NCI-H1048 (cell line): ENCODE data around the gene SERGEF.
"Not testable (repeated sequence)": the region's sequence is repeated elsewhere in the genome, so short reads cannot be mapped to it uniquely, and the experiment has no call there.

Experiments
- DNase-seq: peaks from one replicate; lab custom pipeline; 2025; lab: John Stamatoyannopoulos, UW

SERGEF gene

DNA sequence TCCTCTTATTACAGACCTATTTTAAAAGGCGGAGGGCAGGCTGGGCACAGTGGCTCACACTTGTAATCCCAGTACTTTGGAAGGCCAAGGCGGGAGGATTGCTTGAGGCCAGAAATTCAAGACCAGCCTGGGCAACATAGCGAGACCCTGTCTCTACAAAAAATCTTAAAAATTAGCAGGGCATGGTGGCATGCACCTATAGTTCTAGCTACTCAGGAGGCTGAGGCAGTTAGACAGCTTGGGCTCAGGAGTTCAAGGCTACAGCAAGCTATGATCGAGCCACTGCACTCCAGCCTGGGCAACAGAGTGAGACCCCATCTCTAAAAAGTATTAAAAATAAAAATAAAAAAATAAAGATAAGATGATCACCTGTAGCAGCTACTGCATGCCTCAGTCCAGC, 12.7 kb downstream of the SERGEF start:
- not testable (repeated sequence) for DNase-seq

DNA sequence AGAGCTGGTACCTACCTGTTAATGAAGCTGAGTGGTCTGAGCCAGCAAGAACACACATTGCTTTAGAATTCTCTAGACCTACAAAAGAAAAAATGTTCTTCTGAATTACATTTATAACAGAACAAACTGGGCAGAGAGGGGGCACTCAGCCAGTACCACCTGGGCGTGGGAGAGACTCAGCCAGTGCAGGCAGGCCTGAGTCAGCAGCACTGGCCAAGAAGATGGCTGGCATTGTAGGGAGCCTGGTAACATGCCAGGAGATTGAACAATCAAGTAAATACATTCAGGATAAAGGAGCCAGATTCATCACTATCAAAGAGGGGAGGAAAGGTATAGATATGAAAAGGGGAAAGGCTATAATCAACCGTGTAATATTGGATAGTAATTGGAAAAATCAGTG, 19.9 kb downstream of the SERGEF start:
- no peak for DNase-seq

DNA sequence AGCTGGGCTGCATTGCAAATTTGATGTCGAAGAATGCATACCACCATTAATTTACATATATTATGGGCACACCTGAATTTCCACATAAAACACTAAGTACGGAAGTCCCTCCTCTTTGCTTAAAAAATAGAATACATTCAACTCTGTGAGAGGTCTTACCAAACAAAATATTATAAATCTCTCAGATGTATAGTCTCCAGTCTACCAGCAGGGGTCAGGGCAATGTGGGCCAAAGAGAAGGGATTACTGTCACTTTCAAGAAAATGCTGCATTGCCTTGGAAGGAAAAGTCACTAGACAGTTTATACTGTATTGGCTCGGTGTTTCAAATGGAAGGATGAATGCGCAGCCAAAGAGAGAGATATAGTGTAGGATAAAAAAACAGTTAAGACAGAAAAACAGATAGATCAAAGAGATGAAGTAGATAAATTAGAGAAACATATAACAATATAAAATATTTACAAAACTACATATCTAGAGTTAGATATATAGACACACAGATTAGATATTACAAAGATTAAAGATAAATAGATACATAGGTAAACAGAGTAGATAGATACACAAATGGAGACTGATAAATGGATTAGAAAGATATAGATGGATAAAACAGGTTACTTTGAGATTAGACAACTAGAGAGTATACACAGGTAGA, 20.9 kb downstream of the SERGEF start:
- peak; percentile 38 for DNase-seq

DNA sequence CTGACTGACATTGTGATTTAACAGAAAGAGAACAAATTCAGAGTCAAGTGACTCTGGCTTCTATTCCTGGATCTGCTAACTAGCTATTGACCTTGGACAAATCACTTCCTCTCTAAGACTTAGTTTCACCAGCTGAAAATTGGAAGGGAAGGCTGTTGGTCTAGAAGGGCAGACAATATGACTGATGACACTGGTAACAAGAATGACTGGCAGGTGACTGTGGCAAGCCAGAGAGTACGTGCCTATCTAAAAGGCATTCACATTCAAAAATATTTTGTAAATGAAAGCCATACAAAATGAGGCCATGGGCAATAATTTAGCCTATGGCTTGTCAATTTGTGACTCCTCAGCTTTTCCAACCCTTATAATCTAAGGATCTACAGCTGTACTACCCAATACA, 23.5 kb downstream of the SERGEF start:
- no peak for DNase-seq

DNA sequence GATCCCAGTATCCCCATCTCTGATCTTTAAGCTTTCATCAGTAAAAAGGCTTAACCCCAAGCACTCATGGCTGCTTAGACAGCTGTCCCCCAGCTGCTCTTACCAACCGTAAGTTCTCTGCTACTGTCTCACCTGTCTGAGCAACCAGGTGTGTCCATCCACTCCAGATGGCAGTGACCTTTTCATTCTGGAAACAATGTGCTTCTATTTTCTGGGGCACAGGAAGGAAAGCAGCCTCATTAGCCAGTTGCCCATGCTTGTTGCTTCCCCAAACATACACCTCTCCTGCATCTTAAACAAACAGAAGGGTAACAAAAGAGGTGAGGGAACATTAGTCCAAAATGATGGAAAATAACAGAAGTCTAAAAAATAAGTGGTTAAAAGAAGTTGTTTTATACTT, 24.4 kb downstream of the SERGEF start:
- no peak for DNase-seq

DNA sequence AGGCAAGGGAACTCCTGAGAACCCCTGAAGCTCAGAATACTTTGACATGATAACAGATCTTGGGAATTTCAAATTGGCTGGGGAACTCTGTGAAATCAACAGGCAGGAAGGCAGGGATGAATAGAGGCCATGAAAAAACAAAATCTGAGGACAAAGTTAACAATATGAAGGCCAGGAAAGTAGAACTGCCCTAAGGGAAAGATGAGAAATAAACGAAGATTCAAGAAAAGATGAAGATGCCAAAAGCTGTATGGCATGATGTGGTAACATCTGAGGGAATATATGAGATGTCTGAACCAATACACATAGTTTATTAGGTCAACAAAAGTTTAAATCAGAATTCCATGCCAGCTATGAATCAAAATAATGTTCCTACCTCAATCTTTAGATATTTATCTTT, 25.0 kb downstream of the SERGEF start:
- DNase-seq, result no peak

DNA sequence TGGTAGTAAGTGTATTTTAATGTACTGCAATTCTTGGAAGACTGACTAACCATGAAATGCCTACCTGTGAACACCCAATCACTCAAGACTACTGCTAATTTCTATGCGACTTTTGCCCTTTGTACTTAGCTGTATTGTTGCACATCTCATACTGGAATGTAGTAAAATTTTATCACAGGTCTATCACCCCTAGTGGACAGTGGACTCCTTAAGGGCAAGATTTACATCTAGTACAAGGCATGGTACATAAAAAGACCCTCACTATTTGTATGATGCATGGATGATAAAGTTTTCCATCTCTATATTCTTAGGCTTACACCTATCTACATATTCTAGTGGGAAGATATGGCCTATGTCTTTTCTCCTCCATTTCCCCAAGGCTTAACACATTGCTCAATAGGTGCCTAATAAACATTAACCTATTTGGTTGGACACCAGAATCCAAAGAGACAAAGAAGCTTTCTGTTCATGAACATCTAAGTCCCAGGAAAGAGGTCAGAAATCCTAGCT, 26.1 kb downstream of the SERGEF start:
- no peak for DNase-seq

DNA sequence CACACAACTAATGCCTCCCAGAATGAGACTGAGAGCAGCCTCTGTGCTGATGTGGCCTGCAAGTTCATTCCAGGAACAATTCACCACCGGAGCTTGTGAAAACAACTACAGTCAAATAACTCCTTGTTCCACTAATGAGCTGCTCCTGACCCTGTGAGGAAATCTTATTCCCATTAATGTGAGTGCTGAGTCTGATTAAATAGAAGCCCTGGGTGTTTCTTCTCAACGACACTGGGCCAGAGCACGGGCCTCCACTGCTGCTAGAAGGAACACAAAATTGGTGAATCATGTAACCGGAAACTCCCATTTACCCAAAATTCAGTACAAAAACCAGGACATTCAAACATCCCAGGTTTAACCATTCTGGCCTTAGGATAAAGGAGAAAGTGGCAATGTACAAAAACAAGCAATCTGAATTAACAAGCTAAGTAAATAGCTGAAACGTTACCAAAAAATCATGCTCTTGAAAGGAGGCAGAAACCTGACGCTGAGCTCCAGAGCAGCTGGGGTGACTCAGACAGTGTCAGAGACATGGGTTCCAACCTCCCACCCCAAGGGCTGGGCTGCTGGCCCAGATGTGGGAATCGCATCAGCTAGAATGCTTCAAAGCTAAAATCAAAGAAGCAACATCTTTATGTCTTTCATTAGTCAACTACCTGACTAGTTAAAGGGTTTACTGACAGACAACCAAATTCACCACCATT, 26.7 kb downstream of the SERGEF start:
- DNase-seq, result no peak

DNA sequence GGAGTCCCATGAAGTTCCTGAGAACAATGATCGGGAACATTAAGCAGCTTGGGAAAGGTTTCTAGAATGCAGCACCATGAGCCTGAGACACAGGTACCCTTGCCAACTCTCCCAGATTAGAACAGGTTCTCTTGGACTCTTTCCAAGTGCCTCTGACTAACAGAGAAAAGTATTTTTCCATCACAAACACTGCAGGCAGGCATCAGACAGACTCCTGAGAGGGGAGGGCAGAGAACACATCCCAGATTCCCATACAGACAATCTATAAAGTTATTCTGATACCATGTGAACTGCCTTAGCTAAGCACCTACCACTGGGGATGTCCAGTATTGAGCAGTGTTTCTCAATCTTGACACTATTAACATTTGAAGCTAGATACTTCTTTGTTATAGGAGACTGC, 27.3 kb downstream of the SERGEF start:
- DNase-seq, result no peak

DNA sequence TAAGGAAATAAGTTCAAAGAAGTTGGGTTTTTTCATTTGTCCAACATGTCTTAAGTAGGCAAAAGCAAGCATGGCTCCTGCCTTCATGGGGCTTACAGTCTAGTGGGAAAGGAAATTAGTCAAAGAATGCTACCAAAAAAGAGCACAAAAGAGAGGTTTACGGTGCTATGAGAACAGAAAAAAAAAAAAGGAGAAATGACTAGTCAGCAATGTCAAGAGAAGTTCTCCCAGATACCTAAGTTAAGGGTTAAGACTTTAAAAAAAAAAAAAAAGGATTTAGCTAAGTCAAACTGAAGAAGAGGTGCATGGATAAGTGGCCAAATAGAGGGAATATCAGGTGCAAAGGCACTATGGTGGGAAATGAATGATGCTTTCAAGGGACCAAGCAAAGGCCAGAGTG, 29.3 kb downstream of the SERGEF start:
- no peak for DNase-seq

DNA sequence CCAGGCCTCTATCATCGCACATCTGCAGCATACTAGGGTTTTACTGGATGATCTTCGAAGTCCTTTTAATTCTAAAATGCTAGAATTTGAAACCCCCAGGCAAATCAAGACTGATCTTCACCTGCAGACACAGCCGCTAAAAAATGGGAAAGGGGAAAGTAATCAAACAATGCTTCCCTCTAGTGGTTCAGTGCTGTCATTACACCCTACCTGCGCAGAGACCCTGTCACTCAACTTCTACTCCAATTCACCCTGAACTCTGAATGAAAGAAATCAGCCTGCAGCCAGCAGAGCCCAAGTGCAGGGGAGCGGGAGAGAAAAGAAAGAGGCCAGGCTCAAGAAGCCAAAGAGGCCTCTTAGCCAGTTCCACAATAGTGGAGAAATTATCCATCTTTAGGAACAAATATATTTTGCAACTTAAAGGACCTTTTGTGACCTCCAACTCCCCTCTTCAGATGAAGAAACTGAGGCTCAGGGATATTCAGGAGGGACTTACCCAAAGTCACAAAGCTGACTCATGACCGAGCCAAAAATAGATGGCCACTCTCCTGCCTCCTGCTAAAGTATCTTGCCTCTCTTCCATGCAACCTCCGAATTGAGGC, 33.0 kb downstream of the SERGEF start:
- DNase-seq, result peak; percentile 0

DNA sequence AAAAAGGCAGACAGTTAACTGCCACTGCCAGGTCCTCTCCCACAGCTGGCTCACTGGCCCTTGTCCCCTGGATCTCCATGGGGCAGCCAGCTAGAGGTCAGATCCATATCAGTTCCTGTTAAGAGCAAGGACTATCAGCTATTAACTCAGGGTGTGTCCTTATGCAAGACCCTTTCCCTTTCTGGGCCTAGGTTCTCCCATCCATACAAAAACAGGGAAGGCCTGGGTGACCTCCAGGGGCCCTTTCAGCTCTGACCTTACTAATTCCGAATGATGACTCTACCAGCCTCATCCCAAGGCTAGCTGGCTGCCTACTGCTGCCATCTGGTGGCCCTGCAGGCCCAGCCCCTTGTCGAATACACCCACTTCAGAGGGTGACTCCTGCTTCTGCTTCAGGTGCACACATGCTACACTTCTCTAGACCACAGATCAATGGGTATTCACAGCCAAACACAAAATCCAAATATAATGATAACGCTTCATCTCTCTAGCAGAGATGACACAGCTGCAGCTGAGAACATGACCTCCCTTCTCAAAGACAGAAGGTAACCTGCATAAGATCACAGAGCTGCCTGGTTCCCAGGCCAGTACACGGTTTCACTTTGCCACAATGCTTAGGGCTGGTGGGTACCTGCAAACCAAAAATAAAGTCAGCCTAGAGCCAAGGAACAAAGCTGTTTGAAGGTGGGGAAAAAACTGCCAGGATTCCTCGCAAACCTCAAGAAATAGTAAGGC, 34.1 kb downstream of the SERGEF start:
- no peak for DNase-seq

DNA sequence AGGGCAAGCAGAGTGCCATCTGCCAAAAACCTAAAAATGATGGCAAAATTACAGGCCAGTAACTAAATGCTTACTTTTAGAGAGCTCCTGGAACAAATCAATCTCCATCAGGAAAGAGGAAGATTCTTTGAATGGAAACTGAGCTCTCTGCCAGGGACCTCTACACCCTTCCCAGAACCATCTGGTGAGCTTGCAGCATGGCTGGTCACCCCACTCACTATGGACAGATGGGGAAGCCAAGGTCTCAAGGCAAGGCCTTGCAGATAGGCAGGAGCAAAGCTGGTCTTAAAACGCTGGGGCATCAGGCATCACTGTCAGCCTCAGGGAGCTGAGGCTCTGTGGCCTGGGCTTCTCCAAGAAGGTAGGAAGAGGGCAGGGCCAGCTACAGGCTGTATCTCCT, 36.2 kb downstream of the SERGEF start:
- no peak for DNase-seq

DNA sequence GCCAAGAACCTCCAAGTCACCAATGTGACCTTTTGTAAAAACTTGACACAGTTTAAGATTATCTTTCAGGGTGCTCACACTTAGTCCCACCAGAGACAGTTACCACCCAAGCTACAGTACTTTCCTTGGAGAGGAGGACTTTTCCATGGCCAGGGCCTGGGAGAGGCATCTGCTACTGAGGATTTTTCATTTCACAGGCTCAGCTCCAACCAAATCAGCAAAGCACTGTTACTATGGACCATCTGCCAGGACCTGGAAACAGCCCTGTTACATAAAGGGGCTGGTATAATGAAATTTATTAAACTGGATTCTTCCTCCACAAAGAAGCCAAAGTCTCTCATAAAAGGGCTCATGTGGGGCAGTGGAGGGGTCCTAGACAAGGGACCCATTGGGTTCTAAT, 38.6 kb downstream of the SERGEF start:
- no peak for DNase-seq

DNA sequence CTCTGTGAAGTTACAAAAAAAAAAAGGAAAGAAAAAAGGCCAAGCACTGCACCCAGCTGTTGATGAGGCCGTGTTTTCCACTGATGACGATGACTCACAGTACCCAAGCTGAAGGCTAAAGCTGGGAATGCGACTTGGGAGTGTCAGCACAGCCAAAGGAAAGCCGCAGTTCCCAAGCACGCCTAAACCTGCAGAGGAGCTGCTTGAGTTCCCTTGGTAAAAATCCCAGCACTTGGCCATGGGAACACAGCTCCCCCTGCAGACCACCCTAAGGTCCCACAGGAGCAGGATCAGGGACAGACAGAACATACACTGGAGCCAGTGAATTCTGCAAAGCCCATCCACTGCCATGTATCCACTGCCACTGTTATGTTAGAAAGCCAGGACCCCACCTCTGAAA, 39.9 kb downstream of the SERGEF start:
- DNase-seq, result no peak

DNA sequence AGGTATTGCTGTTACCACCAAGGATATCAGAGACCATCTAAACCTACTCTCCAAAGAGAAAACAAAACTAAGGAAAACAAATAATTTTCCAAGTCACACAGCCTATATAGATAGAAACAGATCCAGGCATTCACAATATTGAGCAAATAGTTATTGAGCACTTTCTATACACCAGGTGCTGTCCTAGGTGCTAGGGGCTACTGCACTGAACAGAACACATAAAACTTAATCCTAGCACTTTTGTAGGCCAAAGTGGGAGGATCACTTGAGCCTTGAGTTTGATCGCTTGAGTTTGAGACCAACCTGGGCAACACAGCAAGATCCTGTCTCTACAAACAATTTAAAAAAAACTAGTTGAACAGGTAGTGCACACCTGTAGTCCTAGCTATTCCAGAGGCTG, 44.6 kb downstream of the SERGEF start:
- no peak for DNase-seq

DNA sequence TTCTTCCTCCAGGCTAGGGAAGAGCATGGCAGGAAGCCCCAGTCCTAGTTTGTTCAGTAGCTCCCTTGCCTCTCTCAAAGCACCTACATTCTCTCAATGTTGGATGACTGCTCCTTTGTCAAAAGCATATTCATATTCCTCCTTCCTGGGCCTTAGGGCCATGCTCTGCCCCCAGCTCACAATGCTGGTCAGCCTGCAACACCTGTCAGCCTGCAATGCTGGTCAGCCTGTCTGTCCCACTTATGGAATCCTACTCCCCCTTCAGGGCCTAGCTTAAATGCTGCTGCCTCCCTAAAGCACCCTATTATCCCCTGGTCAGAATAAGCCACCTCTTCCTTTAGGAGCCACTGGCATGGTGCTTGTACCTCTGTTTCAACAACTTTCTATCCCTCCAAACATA, 45.2 kb downstream of the SERGEF start:
- no peak for DNase-seq

DNA sequence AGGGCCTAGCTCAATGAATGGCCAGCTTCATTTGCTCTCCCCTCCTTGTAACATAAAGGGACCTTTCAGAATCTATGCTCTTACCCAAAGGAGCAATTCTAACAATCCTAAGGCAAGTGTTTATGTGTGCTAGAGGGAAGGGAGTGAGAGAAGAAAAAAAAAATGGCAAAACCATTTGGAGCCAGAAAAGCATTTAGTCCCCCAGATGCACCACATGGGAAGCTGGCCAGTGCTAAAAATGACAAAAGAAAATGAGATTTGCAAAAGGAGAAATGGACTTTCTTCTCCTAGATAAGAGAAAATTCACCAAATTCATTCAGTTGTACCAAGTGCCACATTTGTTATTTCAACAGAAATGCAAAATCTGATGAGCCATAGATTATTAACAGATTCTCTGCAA, 52.8 kb downstream of the SERGEF start:
- DNase-seq, result no peak

DNA sequence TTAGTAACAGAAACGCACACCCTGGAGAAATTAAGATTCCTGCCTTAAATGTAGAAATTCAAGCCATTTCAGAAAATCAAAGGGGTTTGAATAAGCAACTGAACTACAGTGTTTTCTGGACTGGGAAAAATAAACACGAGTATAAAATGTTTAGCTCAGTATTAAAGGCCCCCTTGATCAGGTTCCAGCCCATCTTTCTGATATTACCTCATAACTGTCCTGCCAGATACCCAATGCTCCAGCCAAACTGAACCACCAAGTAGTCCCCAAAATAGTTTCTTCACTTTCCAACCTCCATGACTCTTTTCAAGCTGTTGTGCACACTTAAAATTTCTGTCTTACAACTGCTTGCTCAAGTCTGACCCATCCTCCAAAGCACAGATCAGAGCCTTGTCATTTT, 54.4 kb downstream of the SERGEF start:
- DNase-seq, result no peak

DNA sequence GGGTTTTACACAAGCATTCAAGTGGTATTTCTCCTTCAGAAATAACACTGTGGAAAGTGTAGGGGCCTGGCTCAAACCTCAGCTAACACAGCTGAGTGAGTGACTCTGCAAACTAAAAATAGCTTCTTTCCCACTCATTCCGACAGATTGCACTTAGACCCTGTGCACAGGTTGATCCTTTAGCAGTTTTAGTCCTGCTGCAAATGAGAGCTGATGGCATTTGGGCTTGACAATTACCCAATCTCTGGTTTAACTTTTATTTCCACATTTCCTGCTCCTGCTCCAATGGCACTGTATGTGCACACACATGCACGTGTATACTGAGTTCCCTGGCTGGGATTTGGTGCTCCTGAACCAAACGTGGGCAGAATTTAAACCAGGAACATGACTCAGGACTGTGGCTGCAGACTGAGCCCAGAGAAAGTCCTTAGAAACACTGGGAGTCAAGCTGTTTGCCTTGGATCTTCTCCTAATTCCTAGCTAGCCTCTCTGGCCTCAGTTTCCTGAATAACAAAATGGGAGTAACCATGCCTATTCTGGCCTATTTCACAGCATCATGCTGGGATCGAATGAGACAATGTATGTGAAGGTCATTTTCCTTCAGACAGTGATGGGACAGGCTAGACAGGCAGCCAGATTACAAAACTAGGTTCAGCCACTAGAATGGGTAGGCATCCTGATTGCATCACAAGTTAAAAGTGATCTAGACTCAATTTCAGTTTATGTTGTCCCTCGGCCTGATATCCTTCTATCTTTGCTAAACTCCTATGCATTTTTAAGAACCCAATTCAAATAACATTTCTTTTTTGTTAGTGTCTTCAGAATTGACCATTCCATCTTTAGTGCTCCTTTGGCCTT, 58.2 kb downstream of the SERGEF start:
- DNase-seq, result no peak

DNA sequence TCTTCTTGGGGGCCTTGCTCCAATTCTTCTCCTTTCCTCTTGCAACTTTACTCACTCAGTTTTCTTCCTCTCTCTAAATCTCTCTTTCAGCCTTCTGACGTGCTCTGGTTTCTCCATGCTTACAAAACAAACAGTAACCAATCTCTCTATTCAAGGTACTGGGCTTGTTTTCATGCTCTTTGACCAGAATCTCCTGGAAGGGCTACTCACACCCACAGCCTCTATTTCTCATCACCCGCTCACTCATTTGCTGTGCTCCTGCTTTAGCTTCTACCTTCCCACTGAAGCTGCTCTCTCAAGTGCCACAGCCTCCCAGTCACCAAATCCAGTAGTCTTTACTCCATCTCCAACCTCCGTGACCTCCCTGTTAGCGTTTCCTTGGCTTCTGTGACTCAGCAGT, 60.4 kb downstream of the SERGEF start:
- DNase-seq, result no peak
